ENCODE data around the gene ASF1A.

- TF ChIP-seq POLR2A (IDR thresholded peaks at IDR 0.05) (no peak), CTCF (IDR thresholded peaks at IDR 0.05) (no peak)
Measured at GRCh38 chr6:118865100-118865391, 28.9 kb upstream of the ASF1A start.
